Medulla oblongata (tissue), 1 donor: ENCODE measurements around the gene LATS1.
A peak's percentile ranks its signal among the peaks of the same experiment; 100 is the strongest.

Source experiments
- DNase-seq: peaks from one replicate; pipeline ENCODE4 v3.0.0-alpha.2; 2015; ENCODE audit errors: extremely low spot score

Gene LATS1

GRCh38 chr6:149660028-149660427 lies 57.9 kb downstream of the LATS1 start:
- no peak for DNase-seq

GRCh38 chr6:149657441-149657840 lies 60.5 kb downstream of the LATS1 start:
- no peak for DNase-seq

GRCh38 chr6:149651056-149651455 lies 66.8 kb downstream of the LATS1 start:
- DNase-seq, result no peak

GRCh38 chr6:149648148-149649145 lies 69.5 kb downstream of the LATS1 start, which contains the start of gene KATNA1:
TSS of gene KATNA1 (minus strand) at chr6:149648714. CDS start at chr6:149638547, 10,167 bp downstream.
- DNase-seq, result peak; percentile 86

- DNase-seq, result no peak
Measured at GRCh38 chr6:149646599-149646998, 71.3 kb downstream of the LATS1 start.

- DNase-seq, result no peak
Measured at GRCh38 chr6:149642829-149643580, 74.9 kb downstream of the LATS1 start.

- DNase-seq, result no peak
Measured at GRCh38 chr6:149636124-149636523, 81.8 kb downstream of the LATS1 start.

GRCh38 chr6:149634315-149634714 lies 83.6 kb downstream of the LATS1 start:
- no peak for DNase-seq

- peak; percentile 42 for DNase-seq
Measured at GRCh38 chr6:149628875-149629510, 88.9 kb downstream of the LATS1 start.

GRCh38 chr6:149627672-149628071 lies 90.2 kb downstream of the LATS1 start:
- DNase-seq, result no peak

- no peak for DNase-seq
Measured at GRCh38 chr6:149615805-149616204, 102.1 kb downstream of the LATS1 start.

GRCh38 chr6:149614337-149614736 lies 103.6 kb downstream of the LATS1 start:
- no peak for DNase-seq

GRCh38 chr6:149608381-149608982 lies 109.4 kb downstream of the LATS1 start:
- peak; percentile 5 for DNase-seq
